Raji (cell line): Measurements from ENCODE around the gene DEAF1.

Experiments
- POLR2A ChIP-seq: IDR thresholded peaks from 2 replicates; pipeline ENCODE4 v1.6.1; 2011; ENCODE audit warnings: low read depth, low read length, control low read depth; ENCODE audit not compliant: insufficient read depth

The DEAF1 gene

DNA sequence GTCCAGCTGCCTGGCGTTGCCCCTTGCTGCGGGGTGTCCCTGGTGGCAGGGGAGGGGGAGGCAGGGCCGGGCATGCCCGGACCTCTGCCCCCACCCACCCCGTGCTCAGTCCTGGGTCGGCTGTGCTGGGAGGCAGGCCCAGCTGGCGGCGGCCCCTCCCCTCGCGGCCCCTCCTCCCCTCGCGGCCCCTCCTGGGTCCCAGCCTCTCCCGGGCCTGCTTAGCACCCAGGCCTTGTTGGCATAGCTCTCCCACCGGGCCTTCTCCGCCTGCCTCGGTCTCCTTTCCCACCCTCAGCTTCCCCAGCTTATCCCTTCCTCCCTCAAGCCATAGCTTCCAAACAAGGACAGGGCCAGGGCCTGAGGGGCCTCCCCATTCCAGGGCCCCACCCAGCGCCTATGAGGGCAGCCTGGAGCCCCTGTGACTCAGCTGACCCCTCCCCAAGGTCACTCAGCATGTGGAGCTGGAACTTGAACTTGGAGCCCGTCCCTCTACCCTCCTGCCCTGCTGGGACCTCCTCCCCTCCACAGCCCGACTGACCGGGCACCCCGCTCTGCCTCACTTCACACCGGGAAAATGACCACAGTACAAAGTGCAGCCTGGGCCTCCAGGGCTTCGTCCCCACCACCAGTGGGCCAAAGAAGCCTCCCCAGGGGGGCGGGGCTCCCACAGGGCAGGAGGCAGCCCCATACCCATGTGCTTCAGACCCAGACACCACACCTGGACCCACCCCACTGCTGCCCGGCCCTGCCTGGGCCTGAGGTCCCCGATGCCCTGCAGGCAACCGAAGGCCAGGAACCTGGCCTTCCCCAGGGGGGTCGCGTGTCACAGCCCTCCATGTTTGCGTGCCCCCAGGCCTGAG is 12.2 kb upstream of the DEAF1 start:
- no peak for TF ChIP-seq POLR2A

DNA sequence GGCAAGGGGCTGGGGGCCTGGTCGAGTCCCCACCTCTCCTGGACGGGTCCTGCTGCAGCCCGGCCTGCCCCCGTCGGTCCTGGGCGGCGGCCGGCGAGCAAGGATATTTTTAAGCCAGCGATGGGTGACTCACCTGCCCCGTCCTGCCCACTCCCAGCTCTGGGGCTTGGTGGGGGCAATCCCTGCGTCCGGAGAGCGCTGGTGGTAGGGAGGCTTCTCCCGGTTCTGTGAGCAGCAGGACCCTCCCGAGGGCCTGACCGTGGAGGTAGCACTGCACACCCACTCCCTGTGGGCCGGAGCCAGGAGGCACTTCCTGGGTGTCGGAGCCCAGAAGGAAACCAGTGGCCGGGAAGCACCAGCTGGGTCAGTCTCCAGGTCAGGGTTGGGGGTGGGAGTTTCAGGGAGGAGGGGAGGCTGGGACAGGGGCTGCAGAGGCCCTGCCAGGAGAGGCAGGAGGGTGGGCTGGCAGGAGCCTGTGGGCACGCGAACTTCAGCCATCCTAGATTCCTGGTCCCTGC is 11.5 kb upstream of the DEAF1 start:
- TF ChIP-seq POLR2A = no peak

DNA sequence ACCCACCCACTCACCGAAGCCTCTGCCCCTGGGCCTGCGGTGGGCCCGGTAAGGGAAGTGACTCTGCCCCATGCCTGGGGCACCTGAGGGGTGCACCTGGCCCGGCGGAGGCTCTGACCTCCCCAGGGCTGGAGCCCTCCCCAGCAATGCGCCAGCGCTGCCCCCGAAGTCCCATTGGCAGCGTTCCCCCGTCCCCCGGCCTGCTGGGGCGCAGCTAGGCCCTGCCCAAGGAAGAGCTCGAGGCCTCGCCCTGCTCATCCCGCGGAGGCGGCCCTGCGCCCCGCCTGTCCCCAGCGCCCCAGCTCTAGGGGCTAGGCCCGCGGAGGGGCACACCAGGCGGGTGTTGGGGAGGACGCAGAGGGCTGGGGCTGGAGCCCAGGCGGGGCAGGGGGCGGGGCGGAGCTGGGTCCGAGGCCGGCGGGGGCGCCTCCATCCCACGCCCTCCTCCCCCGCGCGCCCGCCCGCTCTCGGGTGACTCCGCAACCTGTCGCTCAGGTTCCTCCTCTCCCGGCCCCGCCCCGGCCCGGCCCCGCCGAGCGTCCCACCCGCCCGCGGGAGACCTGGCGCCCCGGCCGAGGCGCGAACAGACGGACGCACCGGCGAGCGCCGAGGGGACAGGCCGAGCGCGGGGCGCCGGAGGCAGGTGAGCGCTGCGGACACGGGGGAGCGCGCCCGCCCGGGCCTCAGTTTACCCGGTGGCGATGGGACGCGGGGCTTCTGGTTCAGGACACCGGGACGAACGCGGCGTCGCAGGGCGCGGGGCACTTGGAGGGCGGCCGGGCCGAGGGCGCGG is 10.8 kb upstream of the DEAF1 start, which contains the start of gene EPS8L2:
Gene EPS8L2, plus strand, starts transcription at position 586 of the 793 bp plus-strand sequence. CDS start 3,177 bp downstream, outside the sequence.
- TF ChIP-seq POLR2A = no peak

DNA sequence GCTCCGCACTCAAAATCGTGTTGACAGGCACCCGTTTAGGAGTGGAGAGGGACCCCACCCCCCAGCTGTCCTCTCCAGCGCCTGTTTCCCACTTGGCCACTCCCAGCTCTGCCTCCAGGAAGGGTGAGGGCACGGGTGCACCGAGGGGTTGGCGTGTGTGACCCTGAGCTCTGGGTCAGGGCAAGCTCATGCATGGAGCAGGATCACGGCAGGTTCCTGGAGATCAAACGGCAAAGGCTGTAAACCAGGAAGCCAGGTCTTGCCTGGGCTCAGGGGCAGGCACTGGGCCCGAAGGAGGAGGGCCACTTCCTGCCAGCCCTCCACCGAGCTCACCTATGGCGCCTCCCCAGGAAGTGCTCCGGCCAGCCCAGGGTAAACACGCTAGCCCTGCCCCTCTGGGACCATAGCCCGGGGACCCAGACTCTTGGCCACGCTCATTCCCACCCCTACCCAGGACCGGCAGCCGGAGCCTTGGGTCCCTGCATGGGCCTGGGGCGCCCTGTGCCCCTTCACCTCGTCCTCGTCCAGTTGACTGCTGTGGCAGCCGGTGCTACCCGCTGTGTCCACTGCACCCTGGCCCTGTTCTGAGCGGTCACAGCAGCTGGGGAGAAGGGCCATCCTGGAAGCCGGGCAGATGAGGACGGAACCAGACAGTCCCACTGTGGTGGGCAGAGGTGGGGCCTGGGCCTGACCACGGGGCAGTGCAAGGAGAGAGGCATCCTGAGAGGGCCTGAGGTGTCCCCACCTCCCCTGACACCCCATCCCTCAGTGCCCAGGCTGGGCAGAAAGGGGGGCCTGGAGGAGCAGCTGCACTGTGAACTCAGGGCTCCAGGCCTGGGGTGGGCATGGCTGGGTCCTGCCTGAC is 10.0 kb upstream of the DEAF1 start:
- TF ChIP-seq POLR2A = no peak

- no peak for TF ChIP-seq POLR2A
Observed at GRCh38 chr11:704228-704674, 9.2 kb upstream of the DEAF1 start.

- TF ChIP-seq POLR2A = no peak
Observed at GRCh38 chr11:703506-703905, 8.5 kb upstream of the DEAF1 start.

GRCh38 chr11:702462-703461 is 7.7 kb upstream of the DEAF1 start:
- no peak for TF ChIP-seq POLR2A

DNA sequence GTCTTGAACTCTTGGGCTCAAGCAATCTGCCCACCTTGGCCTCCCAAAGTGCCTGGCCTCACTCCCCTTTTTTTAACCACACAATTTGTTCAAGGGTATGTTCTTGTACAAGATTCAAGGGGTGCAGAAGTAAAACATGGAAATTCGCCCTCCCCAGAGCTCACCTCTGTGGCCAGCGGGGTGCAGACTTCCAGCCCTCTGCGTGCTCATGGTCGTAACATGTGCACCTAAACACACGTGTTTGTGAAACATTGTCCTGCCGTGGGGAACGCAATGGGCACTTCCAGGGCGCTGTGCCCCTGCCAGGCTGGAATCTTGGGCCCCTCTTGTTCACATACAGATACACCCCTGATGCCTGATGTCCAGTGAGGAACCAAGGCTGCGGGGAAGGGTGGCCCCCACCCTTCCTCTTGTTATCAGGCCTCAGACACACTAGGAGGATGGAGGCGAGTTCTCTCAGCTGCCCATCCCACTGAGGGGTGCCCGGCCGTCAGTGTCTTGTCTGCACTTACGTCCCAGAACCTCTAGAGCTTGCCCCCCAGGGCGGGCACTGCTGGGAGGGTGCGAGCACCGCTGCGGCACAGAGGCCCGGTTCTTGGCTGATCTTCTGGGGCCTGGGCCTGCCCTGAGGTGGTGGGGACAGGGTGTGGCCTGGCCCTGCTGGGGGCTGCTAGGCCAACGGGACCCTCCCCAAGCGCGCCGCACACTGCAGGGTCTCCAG is 6.9 kb upstream of the DEAF1 start:
- TF ChIP-seq POLR2A = no peak

DNA sequence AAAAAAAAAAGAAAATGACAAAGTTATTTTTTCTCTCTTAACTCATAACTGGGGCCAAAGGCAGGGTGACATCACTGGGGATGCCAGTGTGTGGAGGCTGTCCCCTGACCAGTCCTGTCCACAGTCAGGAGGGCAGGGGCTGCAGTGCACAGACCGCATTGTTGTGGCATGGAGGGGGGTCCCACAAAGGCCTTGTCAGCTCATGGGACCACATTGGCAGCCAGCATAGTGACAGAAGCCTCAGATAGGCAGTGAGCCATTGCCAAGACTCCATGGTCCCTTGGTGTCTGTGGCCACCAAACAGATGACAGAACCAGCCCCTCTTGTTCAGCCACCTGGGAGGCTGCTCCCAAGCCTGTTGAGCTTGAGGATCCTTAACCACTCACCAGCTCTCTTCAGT is 4.7 kb upstream of the DEAF1 start:
- TF ChIP-seq POLR2A = no peak

DNA sequence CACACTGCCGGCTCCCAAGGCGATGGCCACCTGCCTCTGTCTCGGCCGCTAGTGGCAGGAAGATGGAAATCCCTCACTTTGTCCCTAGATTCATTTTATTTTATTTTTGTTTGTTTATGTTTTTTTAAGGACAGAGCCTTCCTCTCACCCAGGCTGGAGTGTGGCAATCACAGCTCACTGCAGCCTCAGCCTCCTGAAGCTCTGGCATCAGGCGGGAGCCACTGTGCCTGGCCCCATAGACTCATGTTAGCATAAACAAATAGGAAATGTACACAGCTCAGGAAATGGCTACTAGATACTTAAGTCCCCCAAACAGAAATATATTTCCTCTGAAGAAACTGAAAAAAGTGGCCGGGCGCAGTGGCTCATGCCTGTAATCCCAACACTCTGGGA is 4.1 kb upstream of the DEAF1 start:
- TF ChIP-seq POLR2A = no peak

- TF ChIP-seq POLR2A = no peak
Observed at GRCh38 chr11:698493-699115, 3.6 kb upstream of the DEAF1 start.

DNA sequence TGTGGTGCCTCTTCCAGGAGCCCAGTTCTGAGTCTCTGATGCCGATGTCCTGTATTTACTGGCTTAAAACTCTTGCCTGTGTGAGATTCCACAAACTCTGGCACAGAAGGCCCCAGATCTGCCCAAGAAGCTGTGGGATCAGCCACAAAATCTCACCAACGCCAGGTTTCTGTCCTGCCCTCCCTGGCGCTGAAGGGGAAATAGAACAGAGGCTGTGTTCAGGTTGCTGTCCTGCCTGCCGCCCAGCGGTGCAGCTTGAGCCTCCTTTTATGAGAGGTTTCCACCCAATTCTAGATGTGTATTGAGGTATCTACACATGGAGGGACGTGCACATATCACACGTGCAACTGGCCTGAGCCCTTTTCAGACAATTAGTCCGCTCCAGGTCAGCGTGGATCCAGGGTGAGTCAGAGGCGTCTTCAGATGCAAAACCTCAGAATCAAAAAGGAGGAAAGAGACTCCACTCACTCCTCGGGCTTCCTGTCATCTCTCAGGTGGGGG is 2.8 kb upstream of the DEAF1 start:
- TF ChIP-seq POLR2A = no peak
